ENCODE data around the gene TGFA. TPM values are rescaled to one million over a fixed set of nuclear protein-coding genes. Genes with fewer than 3 reads are reported as not detected.

Gene TGFA
- total RNA-seq, 1 donor from 2014 or later: 1.4 TPM

DNA sequence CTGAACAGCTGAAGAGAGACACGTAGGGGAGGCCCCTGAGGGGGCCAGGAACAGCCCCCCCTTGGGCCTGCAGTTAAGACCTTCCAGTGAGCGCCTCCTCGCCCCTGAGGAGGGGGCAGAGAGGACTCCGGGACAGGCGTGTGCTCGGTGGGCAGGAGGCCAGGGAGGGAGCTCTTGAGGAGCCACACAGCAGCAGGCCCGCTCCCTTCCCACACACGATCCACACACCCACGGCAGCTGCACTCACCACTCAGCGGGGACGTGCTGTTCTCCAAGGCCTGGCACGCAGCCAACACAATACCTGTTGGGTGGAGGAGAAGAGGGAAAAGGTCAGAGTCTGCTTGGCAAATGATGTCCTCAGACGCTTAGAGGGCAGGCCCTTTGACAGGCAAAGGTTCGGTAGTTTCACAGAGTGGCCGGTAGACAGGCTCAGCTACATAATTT, 39.0 kb downstream of the TGFA start:
- no peak for DNase-seq (ENCODE audit: low read depth, low spot score)
- Mint-ChIP-seq H3K27ac (ENCODE audit: unreplicated experiment) (no peak overlapping the region), H3K4me1 (no peaks in the 10 kb centered on the region), H3K9me3 (no peaks in the 10 kb centered on the region), H3K4me3 (no peak overlapping the region), H3K36me3 (ENCODE audit: low read depth) (no peaks in the 10 kb centered on the region), H3K27me3 (ENCODE audit: low read depth) (no peaks in the 10 kb centered on the region)
- TF ChIP-seq, protein P1, sequence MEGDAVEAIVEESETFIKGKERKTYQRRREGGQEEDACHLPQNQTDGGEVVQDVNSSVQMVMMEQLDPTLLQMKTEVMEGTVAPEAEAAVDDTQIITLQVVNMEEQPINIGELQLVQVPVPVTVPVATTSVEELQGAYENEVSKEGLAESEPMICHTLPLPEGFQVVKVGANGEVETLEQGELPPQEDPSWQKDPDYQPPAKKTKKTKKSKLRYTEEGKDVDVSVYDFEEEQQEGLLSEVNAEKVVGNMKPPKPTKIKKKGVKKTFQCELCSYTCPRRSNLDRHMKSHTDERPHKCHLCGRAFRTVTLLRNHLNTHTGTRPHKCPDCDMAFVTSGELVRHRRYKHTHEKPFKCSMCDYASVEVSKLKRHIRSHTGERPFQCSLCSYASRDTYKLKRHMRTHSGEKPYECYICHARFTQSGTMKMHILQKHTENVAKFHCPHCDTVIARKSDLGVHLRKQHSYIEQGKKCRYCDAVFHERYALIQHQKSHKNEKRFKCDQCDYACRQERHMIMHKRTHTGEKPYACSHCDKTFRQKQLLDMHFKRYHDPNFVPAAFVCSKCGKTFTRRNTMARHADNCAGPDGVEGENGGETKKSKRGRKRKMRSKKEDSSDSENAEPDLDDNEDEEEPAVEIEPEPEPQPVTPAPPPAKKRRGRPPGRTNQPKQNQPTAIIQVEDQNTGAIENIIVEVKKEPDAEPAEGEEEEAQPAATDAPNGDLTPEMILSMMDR (conservative IDR thresholded peaks at IDR 0.05): no peak

DNA sequence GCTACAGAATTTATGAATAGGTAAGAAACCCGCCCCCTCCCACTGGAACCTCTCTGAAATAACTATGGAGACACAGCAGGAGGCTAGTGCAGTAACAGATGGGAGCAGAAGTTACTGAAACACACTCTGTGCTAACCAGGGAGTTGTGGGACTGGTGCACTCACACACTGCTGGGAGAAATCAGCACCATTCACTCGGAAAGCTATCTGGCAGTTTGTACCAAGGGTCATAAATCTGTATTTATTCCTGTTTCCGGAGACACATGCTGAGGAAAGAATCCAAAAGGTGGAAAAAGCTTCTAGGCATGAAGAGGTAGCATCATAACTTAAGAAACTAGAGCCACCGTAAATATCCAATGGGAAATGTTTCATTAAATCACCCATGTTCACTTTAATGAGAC, 39.9 kb downstream of the TGFA start:
- H3K4me3 Mint-ChIP-seq: no peak overlapping the region
- H3K27me3 Mint-ChIP-seq (ENCODE audit: low read depth): no peaks in the 10 kb centered on the region
- no peaks in the 10 kb centered on the region for H3K9me3 Mint-ChIP-seq
- no peak overlapping the region for H3K27ac Mint-ChIP-seq (ENCODE audit: unreplicated experiment)
- DNase-seq (ENCODE audit: low read depth, low spot score): no peak
- no peaks in the 10 kb centered on the region for H3K4me1 Mint-ChIP-seq
- H3K36me3 Mint-ChIP-seq (ENCODE audit: low read depth): no peaks in the 10 kb centered on the region
- TF ChIP-seq, protein P1 (conservative IDR thresholded peaks at IDR 0.05): no peak

DNA sequence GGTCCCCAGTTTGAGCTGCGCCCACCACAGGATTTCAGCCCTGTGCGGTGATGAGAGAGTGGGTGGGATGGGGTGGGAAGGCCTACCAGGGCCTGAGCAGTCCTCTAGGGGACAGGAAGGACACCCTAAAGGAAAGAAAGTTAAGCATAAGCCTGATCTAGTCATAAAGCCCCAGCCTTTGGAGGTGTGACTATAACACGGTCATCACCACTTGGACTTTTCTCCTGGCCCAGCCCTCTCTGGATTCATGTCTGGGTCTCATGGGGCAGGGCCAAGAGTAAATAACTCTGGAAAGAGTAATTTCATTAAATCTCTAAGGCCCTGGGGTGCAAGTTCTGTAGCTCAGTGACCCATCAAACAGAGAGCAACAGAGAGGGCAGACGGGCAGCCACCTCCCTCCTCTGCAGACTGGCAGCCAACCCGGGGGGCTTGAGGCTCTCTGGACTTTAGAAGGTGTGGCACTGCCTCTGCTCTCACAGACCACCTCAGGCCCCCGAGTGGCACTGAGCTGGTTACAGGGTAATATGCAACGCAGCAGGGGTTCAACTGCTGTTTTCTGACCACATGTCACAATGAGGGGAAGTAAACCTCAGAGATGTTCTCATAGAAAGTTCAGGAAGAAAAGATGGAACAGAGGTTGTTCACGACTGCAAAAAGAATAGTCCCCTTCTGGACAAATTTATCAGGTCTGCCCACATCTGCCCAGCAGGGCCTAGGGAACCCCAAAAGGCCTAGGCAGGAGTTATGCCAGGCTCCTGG, 41.5 kb downstream of the TGFA start:
- H3K27ac Mint-ChIP-seq (ENCODE audit: unreplicated experiment): no peak overlapping the region
- no peaks in the 10 kb centered on the region for H3K9me3 Mint-ChIP-seq
- TF ChIP-seq, protein P1 (conservative IDR thresholded peaks at IDR 0.05): no peak
- DNase-seq (ENCODE audit: low read depth, low spot score): no peak
- H3K36me3 Mint-ChIP-seq (ENCODE audit: low read depth): no peaks in the 10 kb centered on the region
- no peak overlapping the region for H3K4me3 Mint-ChIP-seq
- H3K4me1 Mint-ChIP-seq: no peaks in the 10 kb centered on the region
- H3K27me3 Mint-ChIP-seq (ENCODE audit: low read depth): no peaks in the 10 kb centered on the region

DNA sequence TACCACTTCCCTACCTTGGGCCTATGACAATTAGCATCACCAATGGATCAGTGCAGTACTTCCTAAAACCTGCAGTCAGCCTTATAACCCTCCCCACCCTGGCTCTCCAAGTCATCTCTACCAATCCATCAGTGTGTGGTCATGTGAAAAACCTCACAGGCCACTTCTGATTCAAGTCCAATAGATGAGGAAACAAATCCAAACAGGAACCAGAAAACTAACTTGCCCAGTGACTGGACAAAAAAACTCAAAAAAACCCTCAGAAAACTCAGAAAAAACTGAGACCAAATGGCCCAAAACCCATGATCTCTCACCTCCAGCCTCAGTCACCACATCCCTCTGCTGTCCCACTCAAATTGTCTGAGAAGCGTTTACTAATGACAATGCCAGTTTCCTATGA, 43.3 kb downstream of the TGFA start:
- TF ChIP-seq, protein P1 (conservative IDR thresholded peaks at IDR 0.05): no peak
- H3K4me3 Mint-ChIP-seq: no peak overlapping the region
- H3K27ac Mint-ChIP-seq (ENCODE audit: unreplicated experiment): no peak overlapping the region
- H3K9me3 Mint-ChIP-seq: no peaks in the 10 kb centered on the region
- no peaks in the 10 kb centered on the region for H3K36me3 Mint-ChIP-seq (ENCODE audit: low read depth)
- H3K4me1 Mint-ChIP-seq: no peaks in the 10 kb centered on the region
- H3K27me3 Mint-ChIP-seq (ENCODE audit: low read depth): no peaks in the 10 kb centered on the region
- DNase-seq (ENCODE audit: low read depth, low spot score): no peak

DNA sequence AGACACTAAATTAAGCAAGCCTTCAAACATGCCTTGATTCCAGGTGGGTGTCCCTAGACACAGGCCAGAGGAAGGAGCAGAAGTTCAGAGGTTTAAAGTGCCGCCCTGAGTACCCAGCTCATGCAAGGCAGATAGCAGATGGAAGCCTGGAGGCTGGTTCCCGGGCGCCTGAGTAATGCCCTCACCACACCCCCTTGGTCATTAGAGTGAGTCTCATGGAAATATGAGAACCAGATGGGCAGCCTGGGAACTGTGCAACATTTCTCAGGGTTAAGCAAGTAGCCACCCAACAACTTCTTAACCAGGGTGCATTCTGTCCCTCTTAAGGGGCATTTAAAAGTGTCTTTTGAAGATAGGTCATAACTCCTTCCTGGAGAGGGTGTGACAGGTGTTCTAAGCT, 44.1 kb downstream of the TGFA start:
- no peak for DNase-seq (ENCODE audit: low read depth, low spot score)
- Mint-ChIP-seq H3K4me1 (no peaks in the 10 kb centered on the region), H3K27me3 (ENCODE audit: low read depth) (no peaks in the 10 kb centered on the region), H3K9me3 (no peaks in the 10 kb centered on the region), H3K27ac (ENCODE audit: unreplicated experiment) (no peak overlapping the region), H3K36me3 (ENCODE audit: low read depth) (no peaks in the 10 kb centered on the region), H3K4me3 (no peak overlapping the region)
- TF ChIP-seq, protein P1 (conservative IDR thresholded peaks at IDR 0.05): no peak

Measured in neural crest cell (in vitro differentiated cells).